Stimulated activated CD8-positive, alpha-beta memory T cell treated with anti-CD3 and anti-CD28 coated beads, Interleukin-7, amount 100 ng/mL, for 4 hours (primary cell): ENCODE results near the gene ST6GALNAC2.
A peak's percentile ranks its signal among the peaks of the same experiment; 100 is the strongest.
"Not testable (repeated sequence)": the region's sequence is repeated elsewhere in the genome, so short reads cannot be mapped to it uniquely, and the experiment has no call there.

Experiments
- DNase-seq, 2 donors: peaks; one replicate each; pipeline ENCODE4 v3.0.0-alpha.2; 2020; ENCODE audit warnings: low read depth in 2 of 2

The ST6GALNAC2 gene

DNA sequence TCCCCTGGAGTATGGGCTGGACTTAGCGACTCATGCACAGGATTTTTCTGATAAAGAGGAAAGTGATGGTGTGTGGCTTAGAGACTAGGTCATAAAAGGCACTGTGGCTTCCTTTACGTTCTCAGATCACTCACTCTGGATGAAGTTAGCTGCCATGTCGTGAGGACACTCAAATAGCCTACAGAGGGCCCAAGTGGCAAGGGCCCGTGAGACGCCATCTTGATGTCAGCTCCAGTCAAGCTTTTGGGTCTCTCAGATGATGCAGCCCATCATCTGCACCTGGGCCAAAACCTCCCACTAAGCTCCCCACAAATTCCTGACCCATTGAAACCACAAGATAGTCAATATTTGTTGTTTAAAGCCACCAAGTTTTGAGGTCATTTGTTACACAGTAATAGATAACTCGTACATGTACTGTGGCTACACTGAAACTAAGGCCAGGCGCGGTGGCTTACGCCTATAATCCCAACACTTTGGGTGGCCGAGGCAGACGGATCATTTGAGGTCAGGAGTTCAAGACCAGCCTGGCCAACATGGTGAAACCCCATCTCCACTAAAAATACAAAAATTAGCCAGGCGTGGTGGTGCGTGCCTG, 14.7 kb downstream of the ST6GALNAC2 start:
- no peak for DNase-seq

DNA sequence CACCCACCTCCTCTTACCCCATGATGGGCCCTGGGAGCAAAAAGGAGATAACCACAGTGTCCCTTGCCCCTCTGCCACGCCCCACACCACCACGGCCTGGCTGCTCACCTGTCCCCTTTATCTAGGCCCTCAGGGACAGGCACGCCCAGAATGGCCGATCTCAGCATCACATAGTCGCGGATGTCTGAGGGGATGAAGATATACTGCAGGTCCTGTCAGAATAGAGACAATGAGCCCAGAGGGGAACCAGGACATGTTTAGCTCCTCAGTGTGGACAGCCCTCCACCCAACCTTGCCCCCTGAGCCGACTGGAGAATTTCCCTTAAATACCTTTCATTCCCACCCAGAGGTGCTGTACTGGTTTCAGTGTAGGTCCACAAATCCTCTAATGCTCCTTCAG, 15.2 kb downstream of the ST6GALNAC2 start:
- DNase-seq, result no peak

DNA sequence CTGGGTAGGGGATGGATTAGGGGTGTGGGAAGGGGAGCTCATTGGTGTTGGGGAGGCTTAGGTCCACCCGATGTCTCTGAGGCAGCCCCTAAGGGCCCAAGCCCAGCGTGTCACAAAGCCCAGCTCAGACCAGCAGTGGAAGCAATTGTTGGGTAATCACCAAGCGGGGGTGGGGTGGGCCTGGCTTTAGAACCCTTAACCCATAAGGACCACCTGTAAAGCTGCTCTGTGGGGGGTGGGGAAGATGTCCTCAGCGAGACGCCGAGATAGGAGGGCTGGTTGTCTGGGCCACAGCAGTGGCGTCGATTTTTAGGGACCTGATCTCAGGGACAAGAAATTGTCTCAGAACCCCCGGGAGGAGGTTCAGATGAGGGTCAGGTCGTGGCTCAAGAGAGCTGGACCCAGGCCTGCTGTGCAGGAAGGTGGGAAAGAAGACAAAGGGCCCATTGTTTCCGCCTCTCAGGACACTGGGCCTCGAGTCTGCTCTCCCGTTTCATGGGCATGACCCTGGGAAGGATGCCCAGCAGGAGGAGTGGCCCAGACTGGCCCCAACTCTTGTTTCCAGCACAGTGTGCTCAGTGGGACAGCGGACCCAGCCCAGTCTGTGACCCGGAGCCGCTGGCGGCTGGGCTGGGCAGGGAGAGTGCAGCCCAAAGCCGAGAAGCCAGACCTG, 15.9 kb downstream of the ST6GALNAC2 start:
- DNase-seq, result no peak

DNA sequence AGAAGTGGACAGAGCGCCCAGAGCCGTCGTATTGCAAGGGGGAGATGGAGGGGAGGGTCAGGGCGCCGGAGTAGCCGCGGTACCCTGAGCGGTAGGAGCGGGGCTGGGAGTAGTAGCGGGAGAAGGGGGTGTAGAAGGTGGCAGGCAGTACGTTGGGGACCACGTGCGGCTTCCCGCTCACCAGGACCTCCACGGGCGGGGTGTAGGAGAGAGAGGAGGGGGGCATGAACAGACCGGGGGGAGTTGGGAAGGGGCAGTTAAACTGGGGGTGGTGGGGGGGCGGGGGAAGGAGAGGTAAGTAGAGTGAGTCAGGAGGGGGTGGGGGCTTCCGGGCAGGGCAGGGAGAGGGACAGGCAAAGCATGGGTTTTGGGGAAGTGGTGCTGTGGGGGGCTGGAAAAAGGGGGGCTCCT, 16.8 kb downstream of the ST6GALNAC2 start:
- no peak for DNase-seq

DNA sequence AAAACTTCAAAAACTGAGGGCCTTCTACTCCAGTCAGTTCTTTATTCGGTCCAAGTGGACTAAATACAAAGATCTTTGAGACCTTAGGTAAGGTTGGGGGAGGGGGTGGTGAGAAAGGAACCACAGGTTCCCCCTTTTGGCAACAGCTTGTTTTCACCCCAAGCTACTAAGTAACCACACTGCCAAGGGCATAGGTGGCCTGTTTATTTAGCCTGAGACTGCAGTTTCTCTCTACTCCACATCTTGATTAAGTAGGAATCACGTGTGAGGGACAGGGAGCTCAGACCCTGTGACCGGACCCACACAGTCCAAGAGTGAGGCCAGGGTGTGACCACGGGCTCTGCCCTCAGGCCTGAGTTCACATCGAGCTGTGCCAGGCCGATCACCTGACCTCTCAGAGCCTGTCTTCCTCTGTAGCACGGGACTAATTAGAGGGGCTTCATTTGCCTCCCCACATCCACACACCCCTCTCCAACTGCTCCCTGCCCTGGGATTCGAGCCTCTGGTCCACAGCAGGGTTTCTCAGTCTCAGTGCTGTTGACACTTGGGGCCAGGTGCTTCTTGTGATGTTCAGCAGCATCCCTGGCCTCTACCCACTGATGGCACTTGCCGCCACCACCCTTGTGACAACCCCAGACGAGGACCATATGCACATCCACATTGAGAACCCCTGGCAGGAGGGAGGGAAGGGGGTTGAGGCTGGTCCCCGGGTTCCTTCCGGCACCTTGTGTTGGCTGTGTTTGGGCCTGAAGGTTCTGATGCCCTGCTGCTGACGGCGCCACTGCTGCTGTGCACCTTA, 17.8 kb downstream of the ST6GALNAC2 start:
- no peak for DNase-seq

DNA sequence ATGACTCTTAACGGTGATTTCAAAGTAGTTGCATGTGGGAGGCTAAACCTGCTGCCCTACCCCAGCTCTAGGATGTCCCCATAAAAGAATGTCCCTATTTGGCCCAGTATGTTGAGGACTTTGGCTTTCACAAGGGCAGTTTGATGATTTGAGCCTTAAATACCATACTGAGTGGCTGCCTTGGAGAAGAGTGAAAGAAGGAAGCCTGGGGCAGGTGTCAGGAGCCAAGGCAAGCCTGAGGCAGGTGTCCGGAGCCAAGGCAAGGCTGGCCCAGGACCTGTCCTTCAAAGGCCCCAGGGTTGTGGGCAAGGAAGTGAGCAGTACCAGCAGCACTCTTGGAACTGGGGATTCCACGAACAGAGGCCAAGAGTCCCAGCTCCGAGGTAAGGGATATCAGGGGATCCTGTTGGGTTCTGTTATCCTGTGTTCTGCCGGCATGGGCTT, 18.6 kb downstream of the ST6GALNAC2 start:
- no peak for DNase-seq

DNA sequence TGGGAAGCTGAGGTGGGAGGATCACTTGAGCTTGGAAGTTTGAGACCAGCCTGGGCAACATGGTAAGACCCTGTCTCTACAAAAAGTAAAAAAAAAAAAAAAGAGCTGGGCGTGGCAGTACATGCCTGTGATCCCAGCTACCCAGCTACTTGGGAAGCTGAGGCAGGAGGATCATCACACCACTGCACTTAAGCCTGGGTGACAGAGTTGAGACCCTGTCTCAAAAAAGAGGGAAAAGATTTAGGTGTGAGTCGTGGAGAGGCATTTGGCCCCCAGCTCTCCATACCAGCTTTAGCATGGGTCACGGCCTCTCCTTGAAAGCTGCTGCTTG, 19.1 kb downstream of the ST6GALNAC2 start:
- DNase-seq, result no peak

DNA sequence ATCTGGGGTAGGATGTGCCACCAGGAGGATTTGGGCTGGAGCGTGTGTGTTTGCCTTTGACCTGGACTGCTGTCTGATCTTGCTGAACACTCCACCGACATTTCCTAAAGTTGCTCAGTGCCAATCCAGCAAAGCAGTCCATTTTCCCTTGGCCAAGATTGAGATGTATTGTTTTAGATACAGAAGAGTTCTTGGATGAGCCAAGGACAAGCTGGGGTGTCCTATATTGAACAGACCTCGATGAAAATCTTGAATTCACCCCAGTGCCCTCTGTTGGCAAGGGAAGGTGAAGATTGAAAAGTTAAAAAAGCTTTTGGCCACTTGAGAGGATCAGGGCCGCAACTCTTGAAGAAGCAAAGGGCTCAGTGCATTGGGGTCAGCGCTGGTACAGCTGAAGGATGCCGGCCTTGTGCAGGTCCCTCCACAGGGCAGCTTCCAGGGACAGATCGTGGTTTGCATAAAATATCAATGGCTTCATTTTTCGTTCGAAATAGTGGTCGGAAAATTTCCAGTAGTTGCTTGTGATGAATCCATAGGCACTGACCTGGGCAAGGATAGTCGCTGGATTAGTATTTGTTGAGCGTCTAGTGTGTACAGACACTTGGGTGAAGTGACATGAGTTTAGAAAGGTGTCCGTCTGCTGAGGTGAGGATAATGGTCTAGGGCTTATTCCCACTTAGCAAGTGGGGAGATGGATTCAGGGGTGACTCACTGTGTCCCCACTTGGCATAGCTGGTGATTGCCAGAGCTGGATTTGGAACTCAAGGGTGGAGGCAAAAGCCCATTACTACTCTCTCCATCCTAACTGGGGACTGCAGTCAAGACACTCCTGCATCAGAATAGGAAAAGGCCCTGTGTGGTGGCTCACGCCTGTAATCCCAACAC, 19.7 kb downstream of the ST6GALNAC2 start:
- DNase-seq, result no peak

DNA sequence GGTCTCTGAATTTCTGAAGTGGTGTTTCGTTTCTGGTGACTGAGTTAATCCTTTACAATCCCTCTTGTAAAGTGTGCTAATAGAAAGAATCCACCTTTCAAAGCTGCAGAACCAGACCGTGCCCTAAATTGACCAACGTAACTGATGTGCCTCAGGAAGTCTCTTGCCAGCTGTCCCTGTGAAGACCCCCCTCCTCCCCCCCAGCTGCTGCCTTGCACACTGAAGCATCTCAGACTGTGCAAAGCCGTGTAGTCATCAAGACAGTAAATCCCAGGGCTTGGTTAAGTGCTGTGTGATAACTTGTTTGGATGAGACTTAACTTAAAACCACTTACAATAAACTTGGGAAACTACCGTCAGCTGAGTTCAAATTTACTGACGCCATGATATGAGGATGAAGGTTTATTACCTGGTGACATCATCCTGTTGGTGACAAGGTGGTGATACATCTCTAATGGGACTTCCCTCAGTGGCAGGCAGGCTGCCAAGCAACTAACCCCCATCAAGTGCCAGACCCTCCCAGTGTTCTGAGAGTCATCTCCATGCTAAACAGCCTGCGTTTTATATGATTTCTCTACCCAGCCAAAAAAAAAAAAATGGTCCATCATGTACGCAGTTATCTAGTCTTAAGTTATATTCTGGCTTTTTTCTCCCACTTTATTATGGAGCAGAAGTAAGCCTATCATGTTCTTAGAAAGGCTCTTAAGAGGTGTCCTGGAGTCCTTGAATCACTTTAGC, 20.5 kb downstream of the ST6GALNAC2 start:
- DNase-seq, result peak; percentile 27

DNA sequence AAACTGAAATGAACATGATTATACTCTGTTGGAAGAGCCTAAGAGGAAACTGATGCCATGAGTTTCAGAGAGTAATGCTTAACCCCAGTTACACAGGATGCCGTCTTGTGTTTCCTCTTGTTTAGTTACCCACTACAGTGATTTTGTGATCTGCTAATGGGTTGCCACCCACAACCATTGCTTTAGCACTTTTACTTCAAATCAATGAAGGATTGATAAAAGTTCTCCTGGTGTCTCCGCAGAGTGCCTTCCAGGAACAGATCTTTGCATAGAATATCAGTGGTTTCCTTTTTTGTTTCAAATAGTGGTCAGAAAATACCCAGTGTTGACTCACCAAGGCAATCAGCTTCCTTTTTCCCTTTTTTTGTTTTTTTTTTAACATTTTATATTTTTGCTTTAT, 22.3 kb downstream of the ST6GALNAC2 start:
- not testable (repeated sequence) for DNase-seq

DNA sequence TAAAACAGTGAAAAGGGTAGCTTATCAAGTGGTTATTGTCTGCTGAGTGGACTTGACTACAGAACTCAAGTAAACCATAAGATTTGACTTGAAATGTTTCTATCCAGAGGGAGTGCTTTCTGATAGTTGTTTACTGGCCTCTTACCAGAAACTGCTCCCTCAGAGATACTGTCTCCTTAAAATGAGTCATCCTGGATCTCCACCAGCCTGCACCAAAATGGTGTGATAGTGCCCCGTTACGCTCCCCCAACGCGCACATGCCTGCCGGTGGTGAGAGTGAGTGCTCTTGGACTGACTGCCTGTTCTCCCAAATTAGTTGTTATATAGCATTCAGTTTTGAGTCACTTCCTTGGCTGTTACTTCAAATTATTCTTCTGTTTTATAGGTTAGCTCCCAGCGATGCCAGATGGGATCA, 22.9 kb downstream of the ST6GALNAC2 start:
- DNase-seq, result no peak

DNA sequence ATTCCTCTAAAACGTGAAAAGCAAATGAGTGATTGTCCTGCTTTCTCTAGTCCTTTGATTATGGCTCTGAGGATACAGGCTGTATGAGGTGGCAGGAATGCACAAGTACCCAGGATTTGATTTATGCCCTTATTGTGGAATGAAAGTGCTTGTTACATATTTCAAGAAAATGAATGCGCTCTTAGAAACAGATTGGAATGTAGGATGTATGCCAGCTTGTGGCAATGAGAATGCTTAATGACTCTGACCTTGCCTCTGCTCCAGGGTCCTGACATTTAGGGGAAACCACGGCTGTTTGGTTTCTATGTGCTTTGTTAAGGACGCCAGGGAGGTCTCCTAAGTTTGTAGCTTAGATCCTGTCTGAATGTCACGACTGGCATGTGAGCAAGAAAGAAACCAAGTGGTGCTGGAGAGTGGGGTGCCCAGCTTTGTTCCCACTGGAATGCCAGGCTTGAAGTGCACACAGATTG, 23.8 kb downstream of the ST6GALNAC2 start:
- DNase-seq, result no peak

DNA sequence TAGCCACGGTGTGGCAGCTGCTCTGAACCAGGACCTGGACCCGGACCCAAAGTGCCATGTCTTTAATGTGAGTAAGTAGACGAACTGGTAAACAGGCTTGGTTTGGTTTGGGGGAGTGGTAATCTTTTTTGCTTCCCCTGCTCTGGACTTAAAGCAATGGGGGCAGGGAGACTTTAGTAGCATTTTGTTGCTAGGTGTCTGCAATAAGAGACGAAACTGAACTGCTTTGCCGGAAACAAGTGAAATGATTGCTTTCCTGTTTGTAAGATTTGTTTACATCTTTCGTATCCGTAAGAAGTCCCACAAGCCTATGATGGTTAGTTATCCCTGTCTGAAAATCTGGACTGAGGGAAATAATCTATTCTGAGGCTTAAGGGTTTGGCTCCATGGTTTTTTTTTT, 24.3 kb downstream of the ST6GALNAC2 start:
- no peak for DNase-seq

DNA sequence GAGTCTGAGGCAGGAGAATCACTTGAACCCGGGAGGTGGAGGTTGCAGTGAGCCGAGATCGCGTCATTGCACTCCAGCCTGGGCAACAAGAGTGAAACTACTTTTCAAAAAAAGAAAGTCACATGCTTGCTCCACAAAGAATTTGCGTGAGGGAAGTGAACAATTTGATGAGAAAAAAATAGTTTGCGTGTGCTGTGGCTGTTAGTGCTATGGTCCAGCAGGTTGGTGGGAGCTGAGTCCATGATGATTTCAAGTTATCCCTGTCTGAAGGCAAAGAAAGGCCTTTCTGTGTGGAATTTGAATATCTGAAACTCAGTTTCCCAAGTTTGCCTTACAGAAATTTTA, 24.8 kb downstream of the ST6GALNAC2 start:
- no peak for DNase-seq

DNA sequence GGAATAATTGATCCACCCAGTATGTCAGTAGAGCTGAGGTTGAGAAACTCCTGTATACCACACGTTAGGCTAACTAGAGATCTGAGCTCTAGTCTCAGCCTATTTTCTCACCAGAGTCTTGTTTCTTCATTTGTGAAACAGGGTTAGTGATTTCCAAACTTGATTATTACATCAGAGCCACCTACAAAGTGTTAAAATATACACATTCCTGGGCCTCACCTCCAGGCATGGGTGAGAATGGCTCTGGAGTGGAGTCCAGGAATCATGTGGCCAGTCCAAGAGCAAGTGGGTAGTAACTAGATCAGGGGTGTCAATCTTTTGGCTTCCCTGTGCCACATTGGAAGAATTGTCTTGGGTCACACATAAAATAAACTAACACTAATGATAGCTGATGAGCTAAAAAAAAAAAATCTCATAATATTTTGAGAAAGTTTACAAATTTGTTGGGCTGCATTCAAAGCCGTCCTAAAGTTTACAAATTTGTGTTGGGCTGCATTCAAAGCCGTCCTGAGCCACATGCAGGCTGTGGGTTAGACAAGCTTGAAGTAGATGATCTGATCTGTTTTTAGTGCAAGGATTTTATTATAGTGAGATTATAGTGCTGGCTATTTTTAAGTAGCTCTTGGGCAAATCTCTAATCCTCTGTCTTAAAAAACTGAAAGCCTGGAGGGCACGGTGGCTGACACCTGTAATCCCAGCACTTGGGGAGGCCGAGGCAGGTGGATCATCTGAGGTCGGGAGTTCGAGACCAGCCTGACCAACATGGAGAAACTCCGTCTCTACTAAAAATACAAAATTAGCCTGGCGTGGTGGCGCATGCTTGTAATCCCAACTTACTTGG, 25.4 kb downstream of the ST6GALNAC2 start:
- DNase-seq, result no peak

DNA sequence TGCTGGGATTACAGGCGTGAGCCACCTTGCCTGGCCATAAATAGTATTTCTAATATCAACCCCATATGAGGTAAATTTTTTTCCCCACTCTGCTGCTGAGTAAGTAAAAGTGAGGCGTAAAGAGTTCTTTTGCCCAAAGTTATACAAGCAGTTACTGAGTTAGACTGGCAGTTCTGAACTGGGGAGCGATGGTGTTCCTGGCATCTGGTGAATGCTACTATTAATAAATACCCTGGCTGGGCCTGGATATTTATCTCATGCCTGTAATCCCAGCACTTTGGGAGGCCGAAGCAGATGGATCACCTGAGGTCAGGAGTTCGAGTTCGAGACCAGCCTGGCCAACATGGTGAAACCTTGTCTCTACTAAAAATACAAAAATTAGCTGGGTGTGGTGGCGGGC, 26.2 kb downstream of the ST6GALNAC2 start:
- DNase-seq, result not testable (repeated sequence)

DNA sequence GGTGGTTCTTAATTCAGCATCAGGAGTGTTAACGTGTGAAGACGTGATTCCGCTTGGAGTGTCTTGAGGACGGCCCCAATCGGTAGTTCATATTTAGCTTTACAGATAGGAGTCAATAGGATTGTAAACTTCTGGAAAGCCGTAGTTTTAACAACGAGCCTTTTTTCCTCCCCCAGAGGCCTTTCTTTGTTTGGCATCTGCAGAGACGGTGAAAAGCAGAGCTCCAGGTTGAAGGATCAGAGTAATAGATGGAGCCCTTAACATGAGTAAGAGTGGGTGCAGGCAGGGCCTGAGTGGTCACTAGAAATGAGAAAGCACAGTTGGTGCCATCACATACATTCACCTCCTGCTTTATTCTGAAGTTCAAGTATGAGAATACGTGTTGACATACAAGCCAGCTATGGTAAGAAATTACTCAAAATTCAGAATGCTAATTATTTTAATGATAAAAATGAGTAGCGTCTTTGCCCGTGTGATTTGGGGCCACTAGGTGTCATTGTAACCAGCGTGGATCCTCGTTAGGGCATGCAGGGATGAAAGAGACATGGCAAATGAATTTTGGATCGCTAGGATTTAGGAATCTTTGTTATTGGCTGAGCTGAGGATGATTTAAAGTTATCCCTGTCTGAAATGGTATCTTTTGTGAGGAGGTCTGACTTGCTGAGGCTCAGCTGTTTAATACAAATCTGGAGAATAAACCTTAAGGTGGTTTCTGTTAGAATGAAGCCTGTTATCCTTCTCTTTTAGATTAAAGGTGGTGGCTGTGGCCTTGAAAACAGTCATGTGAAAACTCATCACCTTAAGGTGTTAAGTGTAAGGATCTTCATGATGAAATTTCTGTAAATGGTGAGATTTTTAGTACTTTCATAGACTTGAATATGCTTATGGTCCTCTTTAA, 27.2 kb downstream of the ST6GALNAC2 start:
- no peak for DNase-seq

DNA sequence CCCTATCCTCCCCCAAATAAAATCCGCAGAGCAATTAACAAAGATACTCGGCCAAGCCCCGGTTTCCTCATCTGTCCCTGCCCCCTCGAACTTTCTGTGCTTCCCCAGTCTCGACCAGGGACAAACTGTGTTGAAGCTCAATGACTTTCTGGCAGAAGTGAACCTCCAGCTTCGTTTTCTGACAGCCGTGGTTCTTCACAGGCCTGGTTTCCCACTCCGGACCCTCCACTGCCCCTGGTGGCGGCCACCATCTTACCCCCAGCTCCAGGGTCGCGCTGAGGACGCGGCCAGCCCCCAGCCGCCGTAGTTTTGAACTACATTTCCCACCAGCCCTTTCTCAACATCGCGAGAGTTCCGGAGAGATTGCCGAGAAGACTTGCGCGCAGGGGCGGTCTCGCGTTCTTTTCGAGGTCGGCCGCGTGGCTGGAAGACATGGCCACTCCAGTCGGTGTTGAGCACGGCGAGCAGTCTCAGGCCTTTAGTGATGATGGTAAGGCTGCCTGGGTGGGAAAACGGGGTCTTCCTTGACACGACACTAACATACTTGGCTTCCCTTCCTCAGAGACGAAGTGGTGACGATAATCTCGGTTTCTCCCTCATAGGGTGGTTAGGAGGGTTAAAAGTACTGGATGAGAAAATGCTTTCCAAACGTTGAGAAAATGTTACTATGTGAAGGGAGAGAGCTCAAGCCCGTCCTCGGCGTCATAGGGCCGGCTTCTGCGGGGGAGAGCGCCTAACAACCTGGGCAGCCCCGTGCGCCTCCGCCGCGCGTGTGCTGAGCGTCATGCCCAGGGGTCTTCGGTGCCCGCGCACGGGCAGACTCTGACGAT, 28.1 kb downstream of the ST6GALNAC2 start:
- peak; percentile 89 for DNase-seq
